K562 (cell line): Measurements from ENCODE around the gene FAM89B. TPM values are rescaled to one million over a fixed set of nuclear protein-coding genes. Genes with fewer than 3 reads are reported as not detected.

Source experiments
- ATAC-seq: fragments of 200-7000 bp; cut with Tn5 transposase; 3 replicates; pipeline ENCODE4 v1.9.1; 2020; ENCODE audit warnings: moderate library complexity
- BruUV-seq: library from RNA; stranded (reverse); fragments of 400-500 nt; replicated peaks from 2 replicates; lab custom pipeline; 2021; lab: Mats Ljungman, UMichigan
- CTCF ChIA-PET: fragments of 300-600 bp; formaldehyde crosslinking; extraction: SDS; loops from one replicate; lab custom pipeline; 2021; ENCODE audit warnings: low intra/inter-chr PET ratio; lab: Yijun Ruan, JAX
- POLR2A ChIA-PET: fragments of 300-600, 350-650 bp; sonication (Branson Sonifier 250); formaldehyde crosslinking; extraction: SDS; loops from one replicate; lab custom pipeline; 2021; ENCODE audit warnings: antibody characterized with exemption, inconsistent platforms; lab: Yijun Ruan, JAX
- DNase-seq, 4 experiments: peaks; one replicate each; pipeline versions ENCODE4 v3.0.0 to v3.0.0-alpha.2; 2011 to 2018; ENCODE audit warnings: low spot score in 3 of 4, mixed read lengths in 3 of 4; ENCODE audit errors: extremely low read depth in 1 of 4
- FAIRE-seq: peaks from 2 replicates; lab custom pipeline; 2011; peaks lifted over from hg19 to GRCh38; lab: Jason Lieb, UNC
- H2AFZ ChIP-seq: 2 replicates; pipeline ENCODE4 v1.6.0; 2011; ENCODE audit warnings: low read depth, low read length, control low read depth, inconsistent platforms
- H3K27ac ChIP-seq: fragments of 200-600 bp; 3 replicates; pipeline ENCODE4 v1.8.0; 2011; ENCODE audit warnings: low read depth, mild to moderate bottlenecking, control low read depth, inconsistent platforms, low read length, moderate library complexity, mixed read lengths; ENCODE audit errors: extremely low read depth
- H3K27me3 ChIP-seq, 2 experiments: fragments of 300-600 bp in 1 of 2; 2 replicates in 1 of 2; 3 replicates in 1 of 2; pipeline versions ENCODE4 v1.6.0 to v1.8.0; 2011; ENCODE audit warnings: inconsistent platforms in 2 of 2, low read length in 2 of 2, mild to moderate bottlenecking in 1 of 2, mixed read lengths in 1 of 2, moderate library complexity in 1 of 2; ENCODE audit not compliant: control insufficient read depth in 2 of 2, insufficient read depth in 2 of 2
- H3K36me3 ChIP-seq: fragments of 300-600 bp; 3 replicates; pipeline ENCODE4 v1.8.0; 2011; ENCODE audit warnings: mild to moderate bottlenecking, low read length, inconsistent platforms; ENCODE audit not compliant: control insufficient read depth, insufficient read depth
- H3K4me1 ChIP-seq, 2 experiments: fragments of 200-600 bp in 1 of 2; replicated peaks in 1 of 2; 2 replicates in 1 of 2; 3 replicates in 1 of 2; pipeline versions ENCODE4 v1.5.1 to v1.8.0; 2011; ENCODE audit warnings: inconsistent platforms in 2 of 2, low read length in 2 of 2, mild to moderate bottlenecking in 1 of 2, mixed read lengths in 1 of 2, moderate library complexity in 1 of 2; ENCODE audit not compliant: control insufficient read depth in 2 of 2, insufficient read depth in 2 of 2
- H3K4me2 ChIP-seq: 2 replicates; pipeline ENCODE4 v1.6.1; 2011; ENCODE audit warnings: low read length, control low read depth, inconsistent platforms, mixed read lengths; ENCODE audit not compliant: insufficient read depth
- H3K4me3 ChIP-seq: fragments of 200-600 bp; sonication (generic), shearing (Covaris generic); 2 replicates; pipeline ENCODE4 v1.5.1; 2016; ENCODE audit warnings: control low read depth, inconsistent platforms
- H3K79me2 ChIP-seq: fragments of 200-600 bp; 3 replicates; pipeline ENCODE4 v1.8.0; 2011; ENCODE audit warnings: low read length, inconsistent platforms; ENCODE audit not compliant: control insufficient read depth, insufficient read depth
- H3K9ac ChIP-seq, 2 experiments: 2 replicates each; pipeline versions ENCODE4 v1.6.0 to v1.6.1; 2011; ENCODE audit warnings: low read depth in 2 of 2, low read length in 2 of 2, control low read depth in 1 of 2, inconsistent platforms in 1 of 2, mild to moderate bottlenecking in 1 of 2, mixed read lengths in 1 of 2; ENCODE audit not compliant: insufficient read depth in 1 of 2
- H3K9me1 ChIP-seq: one replicate; pipeline ENCODE4 v1.6.0; 2011; ENCODE audit warnings: inconsistent platforms, mild to moderate bottlenecking, low read length, moderate library complexity; ENCODE audit not compliant: control insufficient read depth, insufficient read depth
- H3K9me3 ChIP-seq: replicated peaks from 2 replicates; pipeline ENCODE4 v1.5.1; 2011; ENCODE audit warnings: low read depth, low read length, inconsistent platforms; ENCODE audit not compliant: control insufficient read depth, insufficient read depth
- H4K20me1 ChIP-seq: replicated peaks from 2 replicates; pipeline ENCODE4 v1.6.1; 2011; ENCODE audit warnings: low read length, inconsistent platforms, mixed read lengths; ENCODE audit not compliant: control insufficient read depth, insufficient read depth
- BMI1 ChIP-seq: fragments of 150-350 bp; IDR thresholded peaks from 2 replicates; pipeline ENCODE4 v1.6.1; 2014; ENCODE audit warnings: low read length
- BRCA1 ChIP-seq, 2 experiments: fragments of 450-650 bp in 1 of 2; sonication (generic) in 1 of 2; formaldehyde crosslinking in 1 of 2; IDR thresholded peaks; 2 replicates each; pipeline versions ENCODE4 v1.5.0 to v1.6.1; 2017 to 2020; ENCODE audit warnings: mild to moderate bottlenecking in 1 of 2, missing genetic modification reagents in 1 of 2
- CSDE1 ChIP-seq, 2 experiments: fragments of 450-650 bp; IDR thresholded peaks; 2 replicates each; pipeline ENCODE4 v1.6.1; 2016; ENCODE audit warnings: mild to moderate bottlenecking in 1 of 2
- ELF4 ChIP-seq: fragments of 450-650 bp; formaldehyde crosslinking; IDR thresholded peaks from 2 replicates; pipeline ENCODE4 v1.4.0; 2022; ENCODE audit warnings: missing genetic modification characterization
- KAT7 ChIP-seq: sonication (generic); formaldehyde crosslinking; IDR thresholded peaks from 2 replicates; pipeline ENCODE4 v1.8.0; 2022; ENCODE audit warnings: missing genetic modification reagents, mild to moderate bottlenecking, borderline replicate concordance
- NR4A1 ChIP-seq, 2 experiments: fragments of 250-450 bp in 1 of 2; fragments of 450-650 bp in 1 of 2; sonication (Bioruptor Pico) in 1 of 2; IDR thresholded peaks; 2 replicates each; pipeline versions ENCODE4 v1.4.0 to v1.6.1; 2016 to 2020; ENCODE audit warnings: mild to moderate bottlenecking in 2 of 2, missing compliant biosample characterization in 1 of 2, missing genetic modification characterization in 1 of 2, moderate library complexity in 1 of 2
- POLR2AphosphoS5 ChIP-seq: IDR thresholded peaks from 2 replicates; pipeline ENCODE4 v1.6.1; 2011; ENCODE audit warnings: mild to moderate bottlenecking, low read depth, low read length, moderate library complexity; ENCODE audit not compliant: control insufficient read depth, insufficient read depth
- POLR2G ChIP-seq: fragments of 200-400 bp; formaldehyde crosslinking; IDR thresholded peaks from 2 replicates; pipeline ENCODE4 v1.6.1; 2017; ENCODE audit warnings: low read depth, mild to moderate bottlenecking, antibody characterized with exemption, low read length, moderate library complexity
- RBFOX2 ChIP-seq: fragments of 200-400 bp; formaldehyde crosslinking; IDR thresholded peaks from 2 replicates; pipeline ENCODE4 v1.6.1; 2017; ENCODE audit warnings: low read depth, mild to moderate bottlenecking, low read length, moderate library complexity
- SIN3A ChIP-seq, 2 experiments: fragments of 150-350 bp in 1 of 2; IDR thresholded peaks; 2 replicates each; pipeline ENCODE4 v1.6.1; 2011 to 2016; ENCODE audit warnings: borderline replicate concordance in 2 of 2, low read depth in 2 of 2, low read length in 2 of 2, mild to moderate bottlenecking in 2 of 2, moderate library complexity in 2 of 2; ENCODE audit not compliant: control insufficient read depth in 1 of 2
- STAG1 ChIP-seq: sonication (generic); formaldehyde crosslinking; IDR thresholded peaks from 2 replicates; pipeline ENCODE4 v1.5.0; 2020; ENCODE audit warnings: missing genetic modification reagents, borderline replicate concordance
- STAT5B ChIP-seq: fragments of 250-450 bp; sonication (Bioruptor Pico); IDR thresholded peaks from 2 replicates; pipeline ENCODE4 v1.8.0; 2021; ENCODE audit warnings: mild to moderate bottlenecking, inconsistent platforms
- TEAD1 ChIP-seq, 2 experiments: fragments of 450-650 bp in 1 of 2; sonication (generic) in 1 of 2; formaldehyde crosslinking; IDR thresholded peaks; 2 replicates each; pipeline versions ENCODE4 v1.4.0 to v1.8.0; 2020 to 2022; ENCODE audit warnings: mild to moderate bottlenecking in 2 of 2, missing genetic modification reagents in 1 of 2
- THAP7 ChIP-seq: fragments of 250-450 bp; sonication (Bioruptor Pico); IDR thresholded peaks from 2 replicates; pipeline ENCODE4 v1.5.0; 2021
- ZBTB43 ChIP-seq: sonication (generic); formaldehyde crosslinking; IDR thresholded peaks from 2 replicates; pipeline ENCODE4 v1.8.0; 2023; ENCODE audit warnings: mild to moderate bottlenecking, missing genetic modification reagents
- WGBS: fragments of 100-300 bp; shearing (Covaris generic); methylation state at CpG from one replicate; pipeline ENCODE4 v1.1.6; 2016; ENCODE audit warnings: low coverage, mixed read lengths; ENCODE audit not compliant: insufficient coverage; ENCODE audit errors: missing lambda C conversion rate; 5-methylcytosine and 5-hydroxymethylcytosine counted together
- in situ Hi-C: fragments of 300-500 bp; cut with MboI; formaldehyde crosslinking; loops from 4 replicates; pipeline ENCODE4 v1.15.0; 2018; ENCODE audit warnings: inconsistent platforms, mixed read lengths
- intact Hi-C: fragments of 100-400 bp; cut with micrococcal nuclease; formaldehyde crosslinking; loops from 2 replicates; pipeline ENCODE4 v1.14.2; 2022
- polyA plus RNA-seq, 8 experiments: library from polyadenylated mRNA; depleted of rRNA in 4 of 8; stranded (reverse) in 5 of 8; unstranded in 3 of 8; fragments of >200 nt; fragmentation: Nextera tagmentation in 2 of 8; fragmentation: Illumina TruSeq in 1 of 8; extraction: Ambion mirVana in 2 of 8; extraction: Trizol in 1 of 8; gene quantifications; 2 replicates each; pipeline versions ENCODE4 v1.2.1 to v1.2.3, GENCODE V29; 2011 to 2014; ENCODE audit warnings: inconsistent platforms in 1 of 8, missing spikeins in 1 of 8
- total RNA-seq, 7 experiments: library from RNA; depleted of rRNA in 6 of 7; stranded (reverse); fragments of >200 nt in 6 of 7; fragmentation: Illumina TruSeq in 2 of 7; extraction: Trizol in 2 of 7; gene quantifications; 2 replicates each; pipeline versions ENCODE4 v1.2.1 to v1.2.3, GENCODE V29; 2011 to 2021; ENCODE audit warnings: low replicate concordance in 1 of 7

FAM89B gene
- total and polyA plus RNA-seq, 9 of the 15 experiments (the other 6 are each of a cell fraction or from before 2014, with no cell fraction given) = 0.32 to 27.6 (median 11.9) TPM

GRCh38 chr11:65573391-65574079, 1.2 kb downstream of the FAM89B start:
- FAIRE-seq = no peak
- Histone ChIP-seq H3K4me1 (peaks cover 63 to 91% of the 10 kb centered on the region in 2 experiments), H2AFZ (no peak overlapping the region)
- TF ChIP-seq STAG1 (peak; percentile 25; the same call in 1 of the 2 replicates), POLR2AphosphoS5 (no peak), CSDE1 (IDR thresholded peaks at IDR 0.05) (no peak), BRCA1 (IDR thresholded peaks at IDR 0.05) (no peak), BRCA1 (CRISPR knock-in tag; IDR thresholded peaks at IDR 0.05) (0 out of 2 replicates have a peak, but pooled peaks have one; percentile 44), ELF4 (CRISPR knock-in tag) (no peak), SIN3A (IDR thresholded peaks at IDR 0.05; ENCODE audit: borderline replicate concordance in 2 of 2, control insufficient read depth in 1 of 2, low read depth in 2 of 2, low read length in 2 of 2) (no peak), POLR2G (peak; percentile 54; the same call in 1 of the 2 replicates), THAP7 (CRISPR knock-in tag) (no peak), TEAD1 (CRISPR knock-in tag; IDR thresholded peaks at IDR 0.05) (no peak), RBFOX2 (peak; percentile 47; the same call in 1 of the 2 replicates), NR4A1 (CRISPR knock-in tag; IDR thresholded peaks at IDR 0.05) (0 out of 2 replicates have a peak, but pooled peaks have one; percentile 71), NR4A1 (tag; IDR thresholded peaks at IDR 0.05) (no peak), STAT5B (no peak), ZBTB43 (CRISPR knock-in tag) (no peak), BMI1 (no peak), KAT7 (CRISPR knock-in tag) (0 out of 2 replicates have a peak, but pooled peaks have one; percentile 0)

More at GRCh38 chr11:65573391-65574079, 1.2 kb downstream of the FAM89B start:
- DNase-seq (no peak), ATAC-seq (no peak)
- peaks cover 5% of the 10 kb centered on the region for H3K9me1 ChIP-seq
- peak overlapping the region; percentile 41 to 89; a peak in 3 of 4 replicates for H3K9ac ChIP-seq
- 79% methylated on average over 21 of the region's 22 CpGs for WGBS
- in situ Hi-C loops = no loop called here
- peaks cover 78% of the 10 kb centered on the region for H3K79me2 ChIP-seq
- peak overlapping the region; percentile 99 for H3K4me2 ChIP-seq
- peak overlapping the region; percentile 88; the same call in 1 of the 2 replicates for H3K4me3 ChIP-seq
- H3K27ac ChIP-seq = peak overlapping the region; percentile 30; the same call in 1 of the 3 replicates
- POLR2A ChIA-PET = interaction anchor here (0.6 to 4.7 kb wide), 8 partner anchors 13 to 327 kb away, joined by 3 to 35 read pairs (median 5); partner anchors contain the start of genes FOSL1, MALAT1 and NEAT1
- no TSS peak for BruUV-seq
- H3K9me3 ChIP-seq = no peaks in the 10 kb centered on the region
- intact Hi-C loops = loop anchor here (1.0 to 5.0 kb wide), 4 partner anchors 15 to 101 kb away; partner anchors contain the start of genes SCYL1 and SIPA1
- H3K36me3 ChIP-seq = peaks cover 25% of the 10 kb centered on the region
- H3K27me3 ChIP-seq = no peaks in the 10 kb centered on the region; a peak in 1 of 5 replicates
- peaks cover 6% of the 10 kb centered on the region for H4K20me1 ChIP-seq
- CTCF ChIA-PET = interaction anchor here (6.5 kb wide), 1 partner anchor 33 kb away, joined by 63 read pairs; no protein-coding TSS in a partner anchor
